Measurements from ENCODE around the gene PSME4.
"Not testable (repeated sequence)": the region's sequence is repeated elsewhere in the genome, so short reads cannot be mapped to it uniquely, and the experiment has no call there.

PSME4 gene

GRCh38 chr2:53843595-53843994 is 127.2 kb downstream of the PSME4 start:
- in situ Hi-C loops (cut with MboI; ENCODE audit: low sequenced_read_pairs): no loop called here

GRCh38 chr2:53842891-53843290 is 127.9 kb downstream of the PSME4 start:
- in situ Hi-C loops (cut with MboI; ENCODE audit: low sequenced_read_pairs): no loop called here

DNA sequence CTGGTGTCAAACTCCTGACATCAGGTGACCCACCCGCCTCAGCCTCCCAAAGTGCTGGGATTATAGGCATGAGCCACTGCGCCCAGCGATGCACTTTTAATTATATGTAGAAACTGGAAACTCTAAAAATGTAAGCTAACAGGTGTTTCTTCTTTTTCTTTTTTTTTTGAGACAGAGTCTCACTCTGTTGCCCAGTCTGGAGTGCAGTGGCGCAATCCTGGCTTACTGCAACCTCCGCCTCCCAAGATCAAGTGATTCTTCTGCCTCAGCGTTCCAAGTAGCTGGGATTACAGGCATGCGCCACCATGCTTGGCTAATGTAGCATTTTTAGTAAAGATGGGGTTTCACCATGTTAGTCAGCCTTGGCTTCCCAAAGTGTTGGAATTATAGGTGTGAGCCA is 129.1 kb downstream of the PSME4 start:
- in situ Hi-C loops (cut with MboI; ENCODE audit: low sequenced_read_pairs): not testable (repeated sequence)

DNA sequence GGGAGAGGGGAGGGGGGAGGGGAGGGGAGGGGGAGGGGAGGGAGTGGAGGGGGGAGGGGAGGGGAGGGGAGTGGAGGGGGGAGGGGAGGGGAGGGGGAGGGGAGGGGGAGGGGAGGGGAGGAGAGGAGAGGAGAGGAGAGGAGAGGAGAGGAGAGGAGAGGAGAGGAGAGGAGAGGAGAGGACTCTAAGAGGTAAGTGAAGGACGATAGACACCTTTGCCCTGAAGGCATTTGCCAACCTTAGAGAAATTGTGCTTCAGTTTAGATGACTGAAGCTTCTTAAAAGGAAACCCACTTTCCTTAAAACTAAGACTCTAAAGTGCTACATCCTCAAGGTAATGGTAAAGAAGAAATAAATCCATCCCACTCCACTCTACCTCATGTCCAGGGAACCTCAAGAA is 130.2 kb downstream of the PSME4 start:
- in situ Hi-C loops (cut with MboI; ENCODE audit: low sequenced_read_pairs): no loop called here

DNA sequence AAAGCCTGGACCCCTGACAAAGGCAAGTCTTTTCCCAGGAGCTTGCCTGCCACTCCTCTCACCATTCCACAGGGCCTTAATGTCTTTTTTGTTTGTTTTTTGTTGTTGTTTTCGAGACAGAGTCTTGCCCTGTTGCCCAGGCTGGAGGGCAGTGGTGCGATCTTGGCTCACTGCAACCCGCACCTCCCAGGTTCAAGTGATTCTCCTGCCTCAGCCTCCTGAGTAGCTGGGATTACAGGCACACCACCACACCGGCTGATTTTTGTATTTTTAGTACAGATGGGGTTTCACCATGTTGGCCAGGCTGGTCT is 140.9 kb downstream of the PSME4 start:
- in situ Hi-C loops (cut with MboI; ENCODE audit: low sequenced_read_pairs): not testable (repeated sequence)

- in situ Hi-C loops (cut with MboI; ENCODE audit: low sequenced_read_pairs): no loop called here
These were observed 141.4 kb downstream of the PSME4 start for GRCh38 chr2:53829273-53829979.

GRCh38 chr2:53828331-53828730 is 142.5 kb downstream of the PSME4 start:
- in situ Hi-C loops (cut with MboI; ENCODE audit: low sequenced_read_pairs): no loop called here

- in situ Hi-C loops (cut with MboI; ENCODE audit: low sequenced_read_pairs): no loop called here
These were observed 143.2 kb downstream of the PSME4 start for GRCh38 chr2:53827398-53828175.

GRCh38 chr2:53826587-53827397 is 144.0 kb downstream of the PSME4 start:
- in situ Hi-C loops (cut with MboI; ENCODE audit: low sequenced_read_pairs): no loop called here

- in situ Hi-C loops (cut with MboI; ENCODE audit: low sequenced_read_pairs): no loop called here
These were observed 144.8 kb downstream of the PSME4 start for GRCh38 chr2:53826030-53826410.

DNA sequence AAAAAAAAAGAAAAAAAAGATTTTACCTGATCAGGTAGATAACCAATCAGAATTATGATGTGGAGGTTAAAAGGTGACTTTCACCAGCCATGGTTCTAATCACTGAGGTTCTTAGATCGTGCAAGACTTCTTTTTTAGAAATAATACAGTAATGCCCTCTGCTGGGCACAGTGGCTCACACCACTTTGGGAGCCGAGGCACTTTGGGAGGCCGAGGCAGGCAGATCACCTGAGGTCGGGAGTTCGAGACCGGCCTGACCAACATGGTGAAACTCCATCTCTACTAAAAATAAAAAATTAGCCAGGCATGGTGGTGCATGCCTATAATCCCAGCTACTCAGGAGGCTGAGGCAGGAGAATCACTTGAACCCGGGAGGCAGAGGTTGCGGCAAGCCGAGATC is 147.2 kb downstream of the PSME4 start:
- in situ Hi-C loops (cut with MboI; ENCODE audit: low sequenced_read_pairs): not testable (repeated sequence)

DNA sequence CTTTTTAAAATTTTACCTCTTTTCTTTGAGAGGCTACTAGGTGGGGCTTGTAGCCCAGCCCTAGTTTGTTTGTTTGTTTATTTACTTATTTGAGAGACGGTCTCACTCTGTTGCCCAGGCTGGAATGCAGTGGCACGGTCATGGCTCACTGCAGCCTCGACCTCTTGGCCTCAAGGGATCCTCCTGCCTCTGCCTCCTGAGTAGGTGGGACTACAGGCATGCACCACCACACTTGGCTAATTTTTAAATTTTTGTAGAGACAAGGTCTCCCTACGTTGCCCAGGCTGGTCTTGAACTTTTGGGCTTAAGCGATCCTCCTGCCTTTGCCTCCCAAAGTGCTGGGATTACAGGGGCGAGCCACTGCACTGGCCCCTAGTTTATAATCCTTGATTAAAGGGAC is 149.0 kb downstream of the PSME4 start:
- in situ Hi-C loops (cut with MboI; ENCODE audit: low sequenced_read_pairs): no loop called here

- in situ Hi-C loops (cut with MboI; ENCODE audit: low sequenced_read_pairs): no loop called here
These were observed 150.1 kb downstream of the PSME4 start for GRCh38 chr2:53820711-53821110.

- in situ Hi-C loops (cut with MboI; ENCODE audit: low sequenced_read_pairs): no loop called here
These were observed 150.7 kb downstream of the PSME4 start for GRCh38 chr2:53820048-53820447.

- in situ Hi-C loops (cut with MboI; ENCODE audit: low sequenced_read_pairs): no loop called here
These were observed 151.2 kb downstream of the PSME4 start for GRCh38 chr2:53819634-53820033.

DNA sequence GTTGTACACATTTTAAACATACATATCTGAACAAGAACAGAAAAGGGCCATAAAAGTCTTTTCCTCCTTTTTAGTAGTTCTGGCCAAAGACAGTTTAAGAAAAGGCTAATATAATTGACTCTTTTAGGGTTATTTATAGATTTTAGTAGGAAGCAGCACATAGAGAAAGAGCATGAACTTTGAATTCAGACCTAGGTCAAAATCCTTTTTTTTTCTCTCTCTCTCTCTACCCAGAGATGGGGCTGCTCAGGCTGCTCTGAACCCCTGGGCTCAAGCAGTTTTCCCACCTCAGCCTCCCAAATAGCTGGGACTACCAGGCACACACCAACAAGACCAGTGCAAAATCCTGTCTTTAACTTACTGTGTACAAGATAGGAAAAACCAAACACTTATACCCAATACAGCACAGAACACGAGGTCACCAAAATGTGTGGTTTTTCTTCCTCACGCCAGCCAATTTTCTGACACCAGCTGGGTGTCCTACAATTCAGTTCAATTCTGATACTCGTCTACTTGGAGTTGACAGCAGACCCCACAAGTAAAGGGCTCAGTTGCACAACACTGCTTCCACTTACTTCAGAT is 151.8 kb downstream of the PSME4 start:
- in situ Hi-C loops (cut with MboI; ENCODE audit: low sequenced_read_pairs): no loop called here

Measured in HL-60/S4 treated with retinoic acid at 250 ng/mL for 4 days and 3 days (cell line).